Measurements from ENCODE around the gene ARID2.

Gene ARID2

DNA sequence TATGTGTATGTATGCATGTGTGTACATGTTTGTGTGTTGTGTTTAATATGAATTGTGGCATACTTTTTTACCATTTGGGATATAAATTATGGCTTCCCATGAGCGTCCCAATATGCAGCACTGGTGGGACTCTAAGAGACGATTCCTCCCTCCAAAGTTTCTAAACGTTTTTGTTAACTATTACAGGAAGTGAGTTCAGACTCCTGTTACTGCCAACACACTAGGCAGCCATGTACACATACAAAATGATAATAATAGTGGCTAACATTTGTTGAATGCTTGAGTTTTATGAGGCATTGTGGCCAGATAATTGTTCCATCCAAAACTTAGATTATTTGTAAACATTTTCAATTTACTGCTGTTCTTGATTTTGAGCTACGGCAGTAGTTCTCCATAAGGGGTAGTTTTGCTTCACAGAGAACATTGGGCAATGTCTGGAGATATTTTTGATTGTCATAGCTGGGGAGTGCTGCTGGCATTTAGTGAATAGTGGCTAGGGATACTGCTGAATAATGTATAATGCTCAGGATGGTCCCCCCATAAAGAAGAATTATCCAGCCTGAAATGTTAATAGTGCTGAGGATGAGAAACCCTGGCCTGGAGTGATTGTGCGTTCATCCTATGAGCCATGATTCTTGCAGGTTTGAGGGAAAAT lies 45.1 kb downstream of the ARID2 start:
- no peak overlapping the region for H3K4me2 ChIP-seq
- H3K4me1 ChIP-seq (ENCODE audit: low read depth, poor library complexity, severe bottlenecking): peaks cover 10% of the 10 kb centered on the region
- H3K9ac ChIP-seq: no peak overlapping the region
- H4K20me1 ChIP-seq (ENCODE audit: insufficient read depth): peaks cover 17% of the 10 kb centered on the region; the same call in 1 of the 2 replicates
- peaks cover 69% of the 10 kb centered on the region for H3K79me2 ChIP-seq (ENCODE audit: insufficient read depth, low read depth)
- H3K4me3 ChIP-seq (IDR thresholded peaks at IDR 0.05; ENCODE audit: insufficient read depth, low read depth, low read length): no peak overlapping the region
- H2AFZ ChIP-seq (ENCODE audit: low read depth): no peak overlapping the region
- TF ChIP-seq, protein P1, sequence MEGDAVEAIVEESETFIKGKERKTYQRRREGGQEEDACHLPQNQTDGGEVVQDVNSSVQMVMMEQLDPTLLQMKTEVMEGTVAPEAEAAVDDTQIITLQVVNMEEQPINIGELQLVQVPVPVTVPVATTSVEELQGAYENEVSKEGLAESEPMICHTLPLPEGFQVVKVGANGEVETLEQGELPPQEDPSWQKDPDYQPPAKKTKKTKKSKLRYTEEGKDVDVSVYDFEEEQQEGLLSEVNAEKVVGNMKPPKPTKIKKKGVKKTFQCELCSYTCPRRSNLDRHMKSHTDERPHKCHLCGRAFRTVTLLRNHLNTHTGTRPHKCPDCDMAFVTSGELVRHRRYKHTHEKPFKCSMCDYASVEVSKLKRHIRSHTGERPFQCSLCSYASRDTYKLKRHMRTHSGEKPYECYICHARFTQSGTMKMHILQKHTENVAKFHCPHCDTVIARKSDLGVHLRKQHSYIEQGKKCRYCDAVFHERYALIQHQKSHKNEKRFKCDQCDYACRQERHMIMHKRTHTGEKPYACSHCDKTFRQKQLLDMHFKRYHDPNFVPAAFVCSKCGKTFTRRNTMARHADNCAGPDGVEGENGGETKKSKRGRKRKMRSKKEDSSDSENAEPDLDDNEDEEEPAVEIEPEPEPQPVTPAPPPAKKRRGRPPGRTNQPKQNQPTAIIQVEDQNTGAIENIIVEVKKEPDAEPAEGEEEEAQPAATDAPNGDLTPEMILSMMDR (conservative IDR thresholded peaks at IDR 0.05; ENCODE audit: low read depth, low read length): no peak
- H3K27me3 ChIP-seq (ENCODE audit: insufficient read depth, low read depth): no peaks in the 10 kb centered on the region
- no peaks in the 10 kb centered on the region for H3K36me3 ChIP-seq (ENCODE audit: insufficient read depth)
- no peak overlapping the region for H3K27ac ChIP-seq

DNA sequence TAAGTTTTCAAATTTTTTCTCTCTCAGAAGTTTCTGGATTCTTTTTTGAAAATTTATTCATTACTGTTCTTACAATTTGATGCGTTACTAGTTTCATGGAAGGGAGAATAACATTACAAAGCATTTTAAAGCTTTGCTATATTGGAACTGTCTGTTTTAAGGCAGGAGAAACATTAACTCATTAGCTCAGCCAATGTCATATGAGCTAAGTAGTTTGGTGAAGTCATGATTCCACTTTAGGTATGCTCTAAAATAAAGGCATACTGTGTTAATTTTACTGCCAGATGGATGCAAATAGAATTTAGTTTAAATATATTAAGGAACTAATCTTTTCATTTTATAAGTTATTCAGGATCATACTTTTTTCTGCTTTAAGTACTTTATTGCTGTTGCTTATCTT lies 46.0 kb downstream of the ARID2 start:
- H4K20me1 ChIP-seq (ENCODE audit: insufficient read depth): peaks cover 17% of the 10 kb centered on the region; the same call in 1 of the 2 replicates
- H3K4me2 ChIP-seq: no peak overlapping the region
- no peaks in the 10 kb centered on the region for H3K36me3 ChIP-seq (ENCODE audit: insufficient read depth)
- H3K4me1 ChIP-seq (ENCODE audit: low read depth, poor library complexity, severe bottlenecking): peaks cover 10% of the 10 kb centered on the region
- no peaks in the 10 kb centered on the region for H3K27me3 ChIP-seq (ENCODE audit: insufficient read depth, low read depth)
- TF ChIP-seq, protein P1 (conservative IDR thresholded peaks at IDR 0.05; ENCODE audit: low read depth, low read length): no peak
- no peak overlapping the region for H3K4me3 ChIP-seq (IDR thresholded peaks at IDR 0.05; ENCODE audit: insufficient read depth, low read depth, low read length)
- no peak overlapping the region for H3K9ac ChIP-seq
- H3K79me2 ChIP-seq (ENCODE audit: insufficient read depth, low read depth): peaks cover 61% of the 10 kb centered on the region
- no peak overlapping the region for H2AFZ ChIP-seq (ENCODE audit: low read depth)
- no peak overlapping the region for H3K27ac ChIP-seq

DNA sequence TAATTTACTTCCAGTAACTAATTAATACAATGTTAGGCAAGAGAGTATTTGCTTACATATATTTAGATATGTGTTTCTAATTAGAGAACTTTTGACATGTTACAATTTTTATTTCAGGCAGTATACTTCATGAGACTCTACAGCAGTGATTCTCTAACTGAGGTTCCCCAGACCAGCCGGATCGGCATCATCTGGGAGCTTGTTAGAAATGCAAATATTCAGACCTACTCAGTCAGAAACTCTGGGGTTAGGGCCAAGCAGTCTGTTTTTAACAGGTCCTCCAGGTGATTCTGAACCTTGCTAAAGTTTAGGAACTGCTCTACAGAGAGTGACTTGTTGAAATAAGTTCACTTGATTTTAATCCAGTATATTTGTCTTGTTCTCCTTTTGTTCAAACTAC lies 46.5 kb downstream of the ARID2 start:
- Histone ChIP-seq H3K4me2 (no peak overlapping the region), H2AFZ (ENCODE audit: low read depth) (no peak overlapping the region), H3K27ac (no peak overlapping the region), H3K79me2 (ENCODE audit: insufficient read depth, low read depth) (peaks cover 60% of the 10 kb centered on the region), H3K4me1 (ENCODE audit: low read depth, poor library complexity, severe bottlenecking) (peaks cover 10% of the 10 kb centered on the region), H3K27me3 (ENCODE audit: insufficient read depth, low read depth) (no peaks in the 10 kb centered on the region), H3K36me3 (ENCODE audit: insufficient read depth) (no peaks in the 10 kb centered on the region), H3K9ac (no peak overlapping the region), H3K4me3 (IDR thresholded peaks at IDR 0.05; ENCODE audit: insufficient read depth, low read depth, low read length) (no peak overlapping the region), H4K20me1 (ENCODE audit: insufficient read depth) (peaks cover 17% of the 10 kb centered on the region; the same call in 1 of the 2 replicates)
- TF ChIP-seq, protein P1 (conservative IDR thresholded peaks at IDR 0.05; ENCODE audit: low read depth, low read length): no peak

DNA sequence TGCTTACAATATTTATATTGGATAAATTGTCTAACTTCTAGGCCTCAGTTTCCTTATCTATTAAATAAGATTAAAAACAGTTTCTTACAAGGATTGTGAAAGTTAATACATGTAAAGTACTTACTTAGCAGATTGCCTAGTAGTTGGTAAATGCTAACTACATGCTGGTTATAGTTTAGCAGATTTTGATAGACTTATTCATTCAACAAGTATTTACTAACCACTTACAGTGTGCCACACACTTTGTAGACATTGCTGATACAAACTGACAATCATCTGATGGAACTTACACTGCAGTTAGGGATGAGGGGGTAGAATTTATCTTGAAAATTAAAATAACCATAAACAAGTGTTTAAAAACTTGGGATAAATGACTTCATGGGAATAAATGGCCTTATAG lies 50.4 kb downstream of the ARID2 start:
- Histone ChIP-seq H3K9ac (no peak overlapping the region), H3K79me2 (ENCODE audit: insufficient read depth, low read depth) (peaks cover 62% of the 10 kb centered on the region), H3K4me2 (no peak overlapping the region), H4K20me1 (ENCODE audit: insufficient read depth) (peaks cover 12% of the 10 kb centered on the region; the same call in 1 of the 2 replicates), H2AFZ (ENCODE audit: low read depth) (no peak overlapping the region), H3K27ac (no peak overlapping the region), H3K36me3 (ENCODE audit: insufficient read depth) (no peaks in the 10 kb centered on the region), H3K27me3 (ENCODE audit: insufficient read depth, low read depth) (no peaks in the 10 kb centered on the region), H3K4me1 (ENCODE audit: low read depth, poor library complexity, severe bottlenecking) (peaks cover 2% of the 10 kb centered on the region), H3K4me3 (IDR thresholded peaks at IDR 0.05; ENCODE audit: insufficient read depth, low read depth, low read length) (no peak overlapping the region)
- TF ChIP-seq, protein P1 (conservative IDR thresholded peaks at IDR 0.05; ENCODE audit: low read depth, low read length): no peak

Data from KMS-11 (cell line).